ENCODE measurements around the gene PIR. TPM values are rescaled to one million over a fixed set of nuclear protein-coding genes. Genes with fewer than 3 reads are reported as not detected.

The PIR gene
- total and polyA plus RNA-seq, 9 of the 15 experiments (the other 6 are each of a cell fraction or from before 2014, with no cell fraction given): 7.5 to 29.8 (median 11.5) TPM

DNA sequence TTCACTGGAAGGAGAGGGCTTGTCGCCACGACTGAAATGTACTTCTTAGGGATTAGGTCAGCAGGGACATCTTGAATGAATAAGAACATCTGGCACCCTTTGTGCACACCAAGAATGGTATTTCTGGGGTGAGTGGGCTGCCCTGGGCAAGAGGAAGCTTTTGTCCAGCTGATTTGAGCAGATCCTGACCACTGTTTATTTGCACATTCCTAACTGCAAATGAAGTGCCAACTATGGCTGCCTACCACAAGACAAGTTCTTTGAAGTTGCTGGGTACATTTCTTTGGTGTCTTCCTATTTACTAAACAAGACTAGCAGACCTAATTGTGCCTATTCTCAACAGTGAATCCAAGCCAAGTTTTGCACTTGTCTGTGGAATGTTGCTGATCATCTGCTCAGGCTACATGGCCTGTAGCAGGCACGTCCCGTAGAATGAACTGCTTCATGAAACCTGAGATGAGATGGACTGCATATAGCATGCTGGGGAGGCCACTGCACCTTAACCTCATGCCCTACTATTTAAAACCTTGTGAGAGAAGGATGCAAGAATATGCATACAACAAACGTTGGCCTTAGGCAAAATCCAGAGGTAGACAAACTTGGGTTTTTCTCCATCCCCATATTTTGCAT lies 45.0 kb downstream of the PIR start (continued):
- TF ChIP-seq, protein P1, sequence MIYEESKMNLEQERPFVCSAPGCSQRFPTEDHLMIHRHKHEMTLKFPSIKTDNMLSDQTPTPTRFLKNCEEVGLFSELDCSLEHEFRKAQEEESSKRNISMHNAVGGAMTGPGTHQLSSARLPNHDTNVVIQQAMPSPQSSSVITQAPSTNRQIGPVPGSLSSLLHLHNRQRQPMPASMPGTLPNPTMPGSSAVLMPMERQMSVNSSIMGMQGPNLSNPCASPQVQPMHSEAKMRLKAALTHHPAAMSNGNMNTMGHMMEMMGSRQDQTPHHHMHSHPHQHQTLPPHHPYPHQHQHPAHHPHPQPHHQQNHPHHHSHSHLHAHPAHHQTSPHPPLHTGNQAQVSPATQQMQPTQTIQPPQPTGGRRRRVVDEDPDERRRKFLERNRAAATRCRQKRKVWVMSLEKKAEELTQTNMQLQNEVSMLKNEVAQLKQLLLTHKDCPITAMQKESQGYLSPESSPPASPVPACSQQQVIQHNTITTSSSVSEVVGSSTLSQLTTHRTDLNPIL (CRISPR knock-in tag; IDR thresholded peaks at IDR 0.05): no peak
- no peak for TF ChIP-seq POLR2AphosphoS5 (IDR thresholded peaks at IDR 0.05; ENCODE audit: control insufficient read depth, insufficient read depth, low read depth, low read length)
- no peak for TF ChIP-seq BMI1 (IDR thresholded peaks at IDR 0.05; ENCODE audit: low read length)

DNA sequence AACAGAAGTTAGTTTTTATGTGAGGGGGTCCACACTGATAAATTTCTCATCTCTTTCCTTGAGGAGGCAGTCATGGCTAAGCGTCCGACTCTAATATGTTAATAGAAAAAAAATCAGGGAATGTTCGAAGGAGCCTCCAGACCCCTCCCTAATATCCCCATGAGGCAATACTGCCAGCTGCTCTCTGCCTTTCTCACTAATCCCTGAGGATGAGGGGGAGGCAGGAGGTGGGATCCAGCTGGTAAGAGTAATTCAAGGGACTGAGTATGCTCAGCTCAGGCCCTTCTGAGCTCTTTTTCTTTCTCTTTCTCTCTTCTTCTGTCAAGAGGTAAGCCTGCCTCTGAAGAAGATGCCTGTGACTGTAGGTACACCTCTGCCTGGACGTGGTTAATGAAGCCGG lies 51.7 kb downstream of the PIR start:
- FAIRE-seq (no peak), ATAC-seq (no peak), DNase-seq (ENCODE audit: extremely low read depth in 1 of 4, low spot score in 3 of 4) (no peak)
- Histone ChIP-seq H3K9me1 (ENCODE audit: control insufficient read depth, insufficient read depth, low read length) (no peaks in the 10 kb centered on the region), H3K27ac (ENCODE audit: extremely low read depth, low read depth, low read length) (no peak overlapping the region), H3K4me1 (replicated peaks in 1 of 2; ENCODE audit: control insufficient read depth in 2 of 2, insufficient read depth in 2 of 2, low read length in 2 of 2) (no peaks in the 10 kb centered on the region), H4K20me1 (replicated peaks; ENCODE audit: control insufficient read depth, insufficient read depth, low read length) (no peaks in the 10 kb centered on the region), H3K27me3 (ENCODE audit: control insufficient read depth in 2 of 2, insufficient read depth in 2 of 2, low read length in 2 of 2) (no peaks in the 10 kb centered on the region), H3K36me3 (ENCODE audit: control insufficient read depth, insufficient read depth, low read length) (no peaks in the 10 kb centered on the region), H3K79me2 (ENCODE audit: control insufficient read depth, insufficient read depth, low read length) (no peaks in the 10 kb centered on the region), H3K9me3 (replicated peaks; ENCODE audit: control insufficient read depth, insufficient read depth, low read depth, low read length) (no peaks in the 10 kb centered on the region), H2AFZ (ENCODE audit: low read depth, low read length) (no peak overlapping the region), H3K4me3 (no peak overlapping the region), H3K9ac (ENCODE audit: insufficient read depth in 1 of 2, low read depth in 2 of 2, low read length in 2 of 2) (no peak overlapping the region), H3K4me2 (ENCODE audit: insufficient read depth, low read length) (no peak overlapping the region)
- BruUV-seq (replicated peaks): no TSS peak
- ChIA-PET POLR2A (no interaction called here), CTCF (ENCODE audit: low intra/inter-chr PET ratio) (no interaction called here)
- in situ Hi-C loops (cut with MboI) (no loop called here), intact Hi-C loops (cut with micrococcal nuclease) (no loop called here)
- WGBS (ENCODE audit: insufficient coverage, low coverage, missing lambda C conversion rate): 37% methylated on average over 5 of the region's 5 CpGs
- no peak for TF ChIP-seq ZNF347 (CRISPR knock-in tag; IDR thresholded peaks at IDR 0.05; ENCODE audit: low read depth)
- TF ChIP-seq HCFC1 (IDR thresholded peaks at IDR 0.05; ENCODE audit: low read depth, low read length): no peak
- no peak for TF ChIP-seq ZBTB17 (CRISPR knock-in tag; IDR thresholded peaks at IDR 0.05)
- no peak for TF ChIP-seq RBBP5 (IDR thresholded peaks at IDR 0.05; ENCODE audit: borderline replicate concordance, insufficient read depth, low read length, poor library complexity, severe bottlenecking)
- TF ChIP-seq NBN (IDR thresholded peaks at IDR 0.05; ENCODE audit: low read depth): no peak
- no peak for TF ChIP-seq TSC22D4 (tag; IDR thresholded peaks at IDR 0.05)
- no peak for TF ChIP-seq POLR2A (conservative IDR thresholded peaks at IDR 0.05)
- TF ChIP-seq ZBTB1 (CRISPR knock-in tag; IDR thresholded peaks at IDR 0.05; ENCODE audit: borderline replicate concordance, low read depth): no peak
- no peak for TF ChIP-seq BRCA1 (IDR thresholded peaks at IDR 0.05)
- no peak for TF ChIP-seq BRCA1 (CRISPR knock-in tag; IDR thresholded peaks at IDR 0.05)
- no peak for TF ChIP-seq FOXK1 (CRISPR knock-in tag; IDR thresholded peaks at IDR 0.05; ENCODE audit: borderline replicate concordance)
- no peak for TF ChIP-seq MCM5 (IDR thresholded peaks at IDR 0.05; ENCODE audit: low read depth)
- no peak for TF ChIP-seq HSF4 (CRISPR knock-in tag; IDR thresholded peaks at IDR 0.05; ENCODE audit: borderline replicate concordance)
- TF ChIP-seq SP1 (CRISPR knock-in tag; IDR thresholded peaks at IDR 0.05): no peak
- no peak for TF ChIP-seq ZNF764 (CRISPR knock-in tag; IDR thresholded peaks at IDR 0.05; ENCODE audit: low read depth)
